IMR-90 (cell line): ENCODE data around the gene EFHC2. TPM values are rescaled to one million over a fixed set of nuclear protein-coding genes. Genes with fewer than 3 reads are reported as not detected.

Experiments
- ATAC-seq: fragments of 200-7000 bp; cut with Tn5 transposase; 2 replicates; pipeline ENCODE4 v1.9.1; 2020; ENCODE audit warnings: low read depth, mild to moderate bottlenecking, moderate library complexity
- BruUV-seq: library from RNA; stranded (reverse); fragments of 400-500 nt; replicated peaks from 2 replicates; lab custom pipeline; 2021; lab: Mats Ljungman, UMichigan
- CTCF ChIA-PET: fragments of 300-600 bp; formaldehyde crosslinking; extraction: SDS; loops from one replicate; lab custom pipeline; 2021; ENCODE audit warnings: antibody characterized with exemption; lab: Yijun Ruan, JAX
- POLR2A ChIA-PET: fragments of 300-600 bp; sonication (Branson Sonifier 250); formaldehyde crosslinking; loops from one replicate; lab custom pipeline; 2022; ENCODE audit warnings: antibody characterized with exemption; ENCODE audit not compliant: unreplicated experiment; lab: Charles Lee
- DNase-seq: peaks from one replicate; pipeline ENCODE4 v3.0.0; 2013
- H2AFZ ChIP-seq: replicated peaks from 2 replicates; pipeline ENCODE3; 2013; ENCODE audit warnings: low read length, mild to moderate bottlenecking; ENCODE audit not compliant: poor library complexity
- H2AK5ac ChIP-seq: 2 replicates; pipeline ENCODE4 v1.6.1; 2013; ENCODE audit warnings: low read depth, low read length, inconsistent platforms
- H2AK9ac ChIP-seq: replicated peaks from 2 replicates; pipeline ENCODE3; 2013; ENCODE audit warnings: mild to moderate bottlenecking, low read depth, low read length, moderate library complexity; ENCODE audit not compliant: poor library complexity
- H2BK120ac ChIP-seq: 2 replicates; pipeline ENCODE4 v1.6.1; 2013; ENCODE audit warnings: low read depth, low read length, inconsistent platforms
- H2BK15ac ChIP-seq: 3 replicates; pipeline ENCODE4 v1.6.1; 2013; ENCODE audit warnings: low read depth, low read length, inconsistent platforms
- H2BK20ac ChIP-seq: 2 replicates; pipeline ENCODE4 v1.6.1; 2013; ENCODE audit warnings: low read depth, mild to moderate bottlenecking, inconsistent platforms, low read length, moderate library complexity
- H2BK5ac ChIP-seq: 2 replicates; pipeline ENCODE4 v1.6.1; 2013; ENCODE audit warnings: mild to moderate bottlenecking, low read depth, low read length, inconsistent platforms; ENCODE audit not compliant: poor library complexity, severe bottlenecking
- H3K14ac ChIP-seq: replicated peaks from 2 replicates; pipeline ENCODE4 v1.6.1; 2013; ENCODE audit warnings: low read depth, low read length, inconsistent platforms
- H3K18ac ChIP-seq: 2 replicates; pipeline ENCODE4 v1.6.1; 2013; ENCODE audit warnings: low read depth, low read length, control low read depth
- H3K23ac ChIP-seq: 2 replicates; pipeline ENCODE4 v1.6.1; 2013; ENCODE audit warnings: low read depth, low read length, inconsistent platforms
- H3K27ac ChIP-seq: 2 replicates; pipeline ENCODE4 v1.5.1; 2013; ENCODE audit warnings: mild to moderate bottlenecking, control low read depth, low read length; ENCODE audit not compliant: insufficient read depth
- H3K27me3 ChIP-seq: 2 replicates; pipeline ENCODE4 v1.6.1; 2013; ENCODE audit warnings: low read length; ENCODE audit not compliant: control insufficient read depth, insufficient read depth
- H3K36me3 ChIP-seq: 2 replicates; pipeline ENCODE4 v1.6.1; 2013; ENCODE audit warnings: low read length, mixed read lengths; ENCODE audit not compliant: control insufficient read depth, insufficient read depth
- H3K4ac ChIP-seq: 2 replicates; pipeline ENCODE4 v1.6.1; 2013; ENCODE audit warnings: low read depth, low read length, inconsistent platforms
- H3K4me1 ChIP-seq: 2 replicates; pipeline ENCODE4 v1.6.1; 2013; ENCODE audit warnings: low read length, mixed read lengths; ENCODE audit not compliant: control insufficient read depth, insufficient read depth
- H3K4me2 ChIP-seq: 2 replicates; pipeline ENCODE4 v1.6.1; 2013; ENCODE audit warnings: low read depth, mild to moderate bottlenecking, control low read depth, low read length, moderate library complexity
- H3K4me3 ChIP-seq: 2 replicates; pipeline ENCODE4 v1.5.1; 2013; ENCODE audit warnings: low read depth, mild to moderate bottlenecking, control low read depth, low read length, moderate library complexity; ENCODE audit not compliant: insufficient read depth
- H3K56ac ChIP-seq: 2 replicates; pipeline ENCODE4 v1.6.1; 2013; ENCODE audit warnings: low read length, inconsistent platforms; ENCODE audit not compliant: insufficient read depth; ENCODE audit errors: extremely low read depth
- H3K79me1 ChIP-seq, 2 experiments: 2 replicates each; pipeline ENCODE4 v1.6.1; 2013; ENCODE audit warnings: low read length in 2 of 2, inconsistent platforms in 1 of 2, low read depth in 1 of 2
- H3K9ac ChIP-seq: 2 replicates; pipeline ENCODE4 v1.6.1; 2013; ENCODE audit warnings: low read depth, low read length, control low read depth
- H3K9me1 ChIP-seq: 2 replicates; pipeline ENCODE4 v1.6.1; 2013; ENCODE audit warnings: low read length, inconsistent platforms; ENCODE audit not compliant: insufficient read depth
- H3K9me3 ChIP-seq: 2 replicates; pipeline ENCODE4 v1.6.1; 2013; ENCODE audit warnings: low read length; ENCODE audit not compliant: control insufficient read depth, insufficient read depth
- H4K20me1 ChIP-seq: 2 replicates; pipeline ENCODE4 v1.6.1; 2013; ENCODE audit warnings: low read length, inconsistent platforms; ENCODE audit not compliant: insufficient read depth
- H4K5ac ChIP-seq: 2 replicates; pipeline ENCODE4 v1.6.1; 2013; ENCODE audit warnings: mild to moderate bottlenecking, low read depth, low read length, control low read depth
- H4K8ac ChIP-seq, 2 experiments: 2 replicates each; pipeline ENCODE4 v1.6.1; 2013; ENCODE audit warnings: low read depth in 2 of 2, low read length in 2 of 2, control low read depth in 1 of 2, inconsistent platforms in 1 of 2
- H4K91ac ChIP-seq: 2 replicates; pipeline ENCODE4 v1.6.1; 2013; ENCODE audit warnings: low read depth, low read length, inconsistent platforms; ENCODE audit not compliant: insufficient read depth
- BHLHE40 ChIP-seq: fragments of 150-350 bp; IDR thresholded peaks from 2 replicates; pipeline ENCODE4 v1.6.1; 2016; ENCODE audit warnings: mild to moderate bottlenecking, low read depth, low read length
- CEBPB ChIP-seq: IDR thresholded peaks from 2 replicates; pipeline ENCODE4 v1.6.1; 2012; ENCODE audit warnings: low read depth, low read length, improper control_type of control experiment
- CHD1 ChIP-seq: IDR thresholded peaks from 2 replicates; pipeline ENCODE4 v1.6.1; 2012; ENCODE audit warnings: low read depth, low read length, improper control_type of control experiment
- FOS ChIP-seq: fragments of 150-350 bp; IDR thresholded peaks from 2 replicates; pipeline ENCODE4 v1.6.1; 2016; ENCODE audit warnings: low read depth, low read length
- MAFK ChIP-seq: IDR thresholded peaks from 2 replicates; pipeline ENCODE4 v1.6.1; 2012; ENCODE audit warnings: low read depth, low read length, improper control_type of control experiment
- MAZ ChIP-seq: IDR thresholded peaks from 2 replicates; pipeline ENCODE4 v1.6.1; 2012; ENCODE audit warnings: low read depth, mild to moderate bottlenecking, low read length, improper control_type of control experiment, moderate library complexity, borderline replicate concordance
- MXI1 ChIP-seq: IDR thresholded peaks from 2 replicates; pipeline ENCODE4 v1.6.1; 2012; ENCODE audit warnings: low read depth, mild to moderate bottlenecking, low read length, moderate library complexity, borderline replicate concordance
- NFE2L2 ChIP-seq: fragments of 150-350 bp; IDR thresholded peaks from 2 replicates; pipeline ENCODE4 v1.6.1; 2016; ENCODE audit warnings: low read depth, mild to moderate bottlenecking, low read length
- POLR2A ChIP-seq: IDR thresholded peaks from 2 replicates; pipeline ENCODE4 v1.6.1; 2012; ENCODE audit warnings: mild to moderate bottlenecking, low read depth, low read length
- RAD21 ChIP-seq: IDR thresholded peaks from 2 replicates; pipeline ENCODE4 v1.6.1; 2012; ENCODE audit warnings: low read length, improper control_type of control experiment
- RCOR1 ChIP-seq: IDR thresholded peaks from 2 replicates; pipeline ENCODE4 v1.6.1; 2012; ENCODE audit warnings: mild to moderate bottlenecking, low read length, improper control_type of control experiment; ENCODE audit not compliant: insufficient replicate concordance
- RFX5 ChIP-seq: IDR thresholded peaks from 2 replicates; pipeline ENCODE4 v1.8.0; 2012; ENCODE audit warnings: low read depth, mild to moderate bottlenecking, low read length, moderate library complexity
- SMC3 ChIP-seq: fragments of 150-350 bp; IDR thresholded peaks from 2 replicates; pipeline ENCODE4 v1.6.1; 2016; ENCODE audit warnings: low read depth, mild to moderate bottlenecking, antibody characterized with exemption, low read length, moderate library complexity
- WGBS, 2 experiments: methylation state at CpG; one replicate each; pipeline versions ENCODE4 v1.1.5 to v1.1.7; 2013; ENCODE audit warnings: missing lambda C conversion rate in 2 of 2; ENCODE audit not compliant: insufficient read length in 1 of 2; ENCODE audit errors: extremely low coverage in 2 of 2; 5-methylcytosine and 5-hydroxymethylcytosine counted together
- dilution Hi-C: fragments of 300-500 bp; cut with HindIII; formaldehyde crosslinking; loops from one replicate; pipeline ENCODE4 v1.14.3; 2018; ENCODE audit warnings: low sequenced_read_pairs; ENCODE audit not compliant: unreplicated experiment
- in situ Hi-C: fragments of 300-500 bp; cut with MboI; formaldehyde crosslinking; loops from 3 replicates; pipeline ENCODE4 v1.14.3; 2019; ENCODE audit warnings: low sequenced_read_pairs, inconsistent platforms, mixed read lengths
- intact Hi-C: fragments of 100-400 bp; cut with micrococcal nuclease; formaldehyde crosslinking; loops from 2 replicates; pipeline ENCODE4 v1.10.0; 2022
- polyA plus RNA-seq, 3 experiments: library from polyadenylated mRNA; depleted of rRNA; stranded (reverse); fragments of >200 nt; gene quantifications; 2 replicates each; pipeline ENCODE4 v1.2.3, GENCODE V29; 2012; ENCODE audit warnings: low replicate concordance in 1 of 3
- total RNA-seq: library from RNA; depleted of rRNA; stranded (reverse); fragments of >200 nt; gene quantifications from 2 replicates; pipeline ENCODE4 v1.2.3, GENCODE V29; 2012
- TF ChIP-seq, protein P1 (sequence below): fragments of 150-350 bp; IDR thresholded peaks from 2 replicates; pipeline ENCODE4 v1.6.1; 2016; ENCODE audit warnings: low read depth, mild to moderate bottlenecking, low read length, moderate library complexity, borderline replicate concordance
- TF ChIP-seq, protein P2 (sequence below): conservative IDR thresholded peaks from 2 replicates; pipeline ENCODE4 v1.5.1; 2012; ENCODE audit warnings: mild to moderate bottlenecking, low read depth, low read length, improper control_type of control experiment
- TF ChIP-seq, protein P3 (sequence below): fragments of 150-350 bp; IDR thresholded peaks from 2 replicates; pipeline ENCODE4 v1.6.1; 2017; ENCODE audit warnings: mild to moderate bottlenecking, antibody characterized with exemption, low read length, low read depth

EFHC2 gene
- total and polyA plus RNA-seq, 2 of the 4 experiments (the other 2 are of a cell fraction): 0.18 to 0.24 TPM

DNA sequence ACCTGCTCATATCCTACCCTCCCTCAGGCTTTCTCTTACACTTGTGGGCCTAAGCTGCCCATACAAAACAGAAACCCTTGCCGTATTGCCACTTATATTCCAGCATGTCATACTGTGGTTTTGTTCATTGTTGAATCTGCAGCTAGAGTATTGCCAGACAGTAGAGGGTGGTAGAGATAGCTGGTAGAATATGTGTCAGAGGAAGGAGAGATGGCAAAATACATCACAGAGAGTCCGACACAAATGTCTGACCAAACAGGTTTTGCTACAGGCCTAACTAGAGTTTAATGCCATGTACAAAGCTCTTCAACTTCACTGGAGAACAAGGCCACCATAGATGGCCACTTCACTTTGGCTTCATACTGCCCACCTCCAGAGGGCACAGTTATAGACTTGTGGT is 160.1 kb downstream of the EFHC2 start:
- WGBS, 2 experiments: no CpG with 5 or more reads among the region's 2 CpGs
- Histone ChIP-seq H3K4ac (no peak overlapping the region), H3K14ac (no peak overlapping the region), H3K36me3 (no peaks in the 10 kb centered on the region), H3K79me1 (no peaks in the 10 kb centered on the region), H2BK120ac (no peak overlapping the region), H3K27ac (no peak overlapping the region), H3K18ac (no peak overlapping the region), H3K56ac (no peak overlapping the region), H4K8ac (no peak overlapping the region), H2AK9ac (no peak overlapping the region), H2AFZ (no peak overlapping the region), H2BK15ac (no peak overlapping the region), H2AK5ac (no peak overlapping the region), H3K23ac (no peak overlapping the region), H4K5ac (no peak overlapping the region), H3K9me3 (no peaks in the 10 kb centered on the region), H2BK20ac (no peak overlapping the region), H3K4me3 (no peak overlapping the region), H3K4me1 (no peaks in the 10 kb centered on the region), H3K4me2 (no peak overlapping the region), H3K9me1 (no peaks in the 10 kb centered on the region), H4K20me1 (no peaks in the 10 kb centered on the region), H2BK5ac (no peak overlapping the region), H3K9ac (no peak overlapping the region), H4K91ac (no peak overlapping the region), H3K27me3 (peaks cover 2% of the 10 kb centered on the region; the same call in 1 of the 2 replicates)
- in situ Hi-C loops (no loop called here), dilution Hi-C loops (no loop called here), intact Hi-C loops (no loop called here)
- ATAC-seq (no peak), DNase-seq (no peak)
- no peak for TF ChIP-seq BHLHE40
- no peak for TF ChIP-seq MAZ
- TF ChIP-seq, protein P1, sequence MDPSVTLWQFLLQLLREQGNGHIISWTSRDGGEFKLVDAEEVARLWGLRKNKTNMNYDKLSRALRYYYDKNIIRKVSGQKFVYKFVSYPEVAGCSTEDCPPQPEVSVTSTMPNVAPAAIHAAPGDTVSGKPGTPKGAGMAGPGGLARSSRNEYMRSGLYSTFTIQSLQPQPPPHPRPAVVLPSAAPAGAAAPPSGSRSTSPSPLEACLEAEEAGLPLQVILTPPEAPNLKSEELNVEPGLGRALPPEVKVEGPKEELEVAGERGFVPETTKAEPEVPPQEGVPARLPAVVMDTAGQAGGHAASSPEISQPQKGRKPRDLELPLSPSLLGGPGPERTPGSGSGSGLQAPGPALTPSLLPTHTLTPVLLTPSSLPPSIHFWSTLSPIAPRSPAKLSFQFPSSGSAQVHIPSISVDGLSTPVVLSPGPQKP: no peak
- TF ChIP-seq, protein P2, sequence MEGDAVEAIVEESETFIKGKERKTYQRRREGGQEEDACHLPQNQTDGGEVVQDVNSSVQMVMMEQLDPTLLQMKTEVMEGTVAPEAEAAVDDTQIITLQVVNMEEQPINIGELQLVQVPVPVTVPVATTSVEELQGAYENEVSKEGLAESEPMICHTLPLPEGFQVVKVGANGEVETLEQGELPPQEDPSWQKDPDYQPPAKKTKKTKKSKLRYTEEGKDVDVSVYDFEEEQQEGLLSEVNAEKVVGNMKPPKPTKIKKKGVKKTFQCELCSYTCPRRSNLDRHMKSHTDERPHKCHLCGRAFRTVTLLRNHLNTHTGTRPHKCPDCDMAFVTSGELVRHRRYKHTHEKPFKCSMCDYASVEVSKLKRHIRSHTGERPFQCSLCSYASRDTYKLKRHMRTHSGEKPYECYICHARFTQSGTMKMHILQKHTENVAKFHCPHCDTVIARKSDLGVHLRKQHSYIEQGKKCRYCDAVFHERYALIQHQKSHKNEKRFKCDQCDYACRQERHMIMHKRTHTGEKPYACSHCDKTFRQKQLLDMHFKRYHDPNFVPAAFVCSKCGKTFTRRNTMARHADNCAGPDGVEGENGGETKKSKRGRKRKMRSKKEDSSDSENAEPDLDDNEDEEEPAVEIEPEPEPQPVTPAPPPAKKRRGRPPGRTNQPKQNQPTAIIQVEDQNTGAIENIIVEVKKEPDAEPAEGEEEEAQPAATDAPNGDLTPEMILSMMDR: no peak
- TF ChIP-seq FOS: no peak
- no peak for TF ChIP-seq CEBPB
- no peak for TF ChIP-seq RAD21
- TF ChIP-seq CHD1: no peak
- TF ChIP-seq NFE2L2: no peak
- no peak for TF ChIP-seq MAFK
- TF ChIP-seq MXI1: no peak
- no peak for TF ChIP-seq RCOR1
- TF ChIP-seq, protein P3, sequence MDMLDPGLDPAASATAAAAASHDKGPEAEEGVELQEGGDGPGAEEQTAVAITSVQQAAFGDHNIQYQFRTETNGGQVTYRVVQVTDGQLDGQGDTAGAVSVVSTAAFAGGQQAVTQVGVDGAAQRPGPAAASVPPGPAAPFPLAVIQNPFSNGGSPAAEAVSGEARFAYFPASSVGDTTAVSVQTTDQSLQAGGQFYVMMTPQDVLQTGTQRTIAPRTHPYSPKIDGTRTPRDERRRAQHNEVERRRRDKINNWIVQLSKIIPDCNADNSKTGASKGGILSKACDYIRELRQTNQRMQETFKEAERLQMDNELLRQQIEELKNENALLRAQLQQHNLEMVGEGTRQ: no peak
- no peak for TF ChIP-seq POLR2A
- no peak for TF ChIP-seq RFX5
- TF ChIP-seq SMC3: no peak
- ChIA-PET CTCF (interaction anchor here (0.6 kb wide), 1 partner anchor 182 kb away, joined by 3 read pairs; no protein-coding TSS in a partner anchor), POLR2A (no interaction called here)
- BruUV-seq: no TSS peak
